K562 (cell line): Measurements from ENCODE around the gene PRM2. TPM values are rescaled to one million over a fixed set of nuclear protein-coding genes. Genes with fewer than 3 reads are reported as not detected.

Experiments
- ARNT ChIP-seq, 2 experiments: fragments of 450-650 bp; IDR thresholded peaks; 2 replicates each; pipeline ENCODE4 v1.6.1; 2016; ENCODE audit warnings: mild to moderate bottlenecking in 1 of 2
- BRD4 ChIP-seq: fragments of 200-600 bp; sonication (generic); IDR thresholded peaks from 2 replicates; pipeline ENCODE4 v1.6.1; 2017; ENCODE audit warnings: inconsistent platforms
- CREM ChIP-seq: IDR thresholded peaks from 2 replicates; pipeline ENCODE4 v1.6.1; 2014; ENCODE audit warnings: antibody characterized with exemption, low read depth
- HMGN3 ChIP-seq: IDR thresholded peaks from 2 replicates; pipeline ENCODE4 v1.6.1; 2011; ENCODE audit warnings: borderline replicate concordance, low read depth, mild to moderate bottlenecking, mixed read lengths, low read length; ENCODE audit not compliant: insufficient read length; ENCODE audit errors: extremely low read depth
- MTA3 ChIP-seq: fragments of 450-650 bp; formaldehyde crosslinking; IDR thresholded peaks from 2 replicates; pipeline ENCODE4 v1.6.1; 2017; ENCODE audit warnings: mild to moderate bottlenecking, borderline replicate concordance
- NCOA1 ChIP-seq: fragments of 450-650 bp; IDR thresholded peaks from 2 replicates; pipeline ENCODE4 v1.6.1; 2016; ENCODE audit warnings: low read depth
- NR3C1 ChIP-seq: sonication (generic); formaldehyde crosslinking; IDR thresholded peaks from 2 replicates; pipeline ENCODE4 v1.8.1; 2022; ENCODE audit warnings: missing genetic modification reagents
- OTX1 ChIP-seq: fragments of 450-650 bp; formaldehyde crosslinking; IDR thresholded peaks from 2 replicates; pipeline ENCODE4 v1.4.0; 2022; ENCODE audit warnings: mild to moderate bottlenecking
- PCBP2 ChIP-seq: fragments of 200-400 bp; formaldehyde crosslinking; IDR thresholded peaks from 2 replicates; pipeline ENCODE4 v1.6.1; 2018; ENCODE audit warnings: low read length, low read depth, mild to moderate bottlenecking, moderate library complexity; ENCODE audit not compliant: poor library complexity, severe bottlenecking
- PHF8 ChIP-seq: fragments of 200-600 bp; sonication (generic); IDR thresholded peaks from 2 replicates; pipeline ENCODE4 v1.6.1; 2012; ENCODE audit warnings: mixed run types, mild to moderate bottlenecking, inconsistent platforms, low read length, moderate library complexity, borderline replicate concordance
- PML ChIP-seq: IDR thresholded peaks from 2 replicates; pipeline ENCODE4 v1.6.1; 2012; ENCODE audit warnings: low read length, inconsistent platforms
- SMARCE1 ChIP-seq: fragments of 450-650 bp; IDR thresholded peaks from 2 replicates; pipeline ENCODE4 v1.7.1; 2016; ENCODE audit warnings: mild to moderate bottlenecking
- SREBF2 ChIP-seq: sonication (generic); formaldehyde crosslinking; IDR thresholded peaks from 2 replicates; pipeline ENCODE4 v1.4.0; 2020; ENCODE audit warnings: mild to moderate bottlenecking, missing genetic modification reagents
- TEAD4 ChIP-seq, 2 experiments: sonication (generic) in 1 of 2; formaldehyde crosslinking in 1 of 2; IDR thresholded peaks; 2 replicates each; pipeline versions ENCODE4 v1.6.1 to v1.8.0; 2012 to 2022; ENCODE audit warnings: borderline replicate concordance in 1 of 2, inconsistent platforms in 1 of 2, low read length in 1 of 2, mild to moderate bottlenecking in 1 of 2, missing genetic modification reagents in 1 of 2
- XRCC5 ChIP-seq: fragments of 200-400 bp; formaldehyde crosslinking; IDR thresholded peaks from 2 replicates; pipeline ENCODE4 v1.6.1; 2017; ENCODE audit warnings: low read depth, mild to moderate bottlenecking, low read length
- ZSCAN32 ChIP-seq: fragments of 450-650 bp; formaldehyde crosslinking; IDR thresholded peaks from 2 replicates; pipeline ENCODE4 v1.4.0; 2020; ENCODE audit warnings: mild to moderate bottlenecking, moderate library complexity
- polyA plus RNA-seq, 8 experiments: library from polyadenylated mRNA; depleted of rRNA in 4 of 8; stranded (reverse) in 5 of 8; unstranded in 3 of 8; fragments of >200 nt; fragmentation: Nextera tagmentation in 2 of 8; fragmentation: Illumina TruSeq in 1 of 8; extraction: Ambion mirVana in 2 of 8; extraction: Trizol in 1 of 8; gene quantifications; 2 replicates each; pipeline versions ENCODE4 v1.2.1 to v1.2.3, GENCODE V29; 2011 to 2014; ENCODE audit warnings: inconsistent platforms in 1 of 8, missing spikeins in 1 of 8
- total RNA-seq, 7 experiments: library from RNA; depleted of rRNA in 6 of 7; stranded (reverse); fragments of >200 nt in 6 of 7; fragmentation: Illumina TruSeq in 2 of 7; extraction: Trizol in 2 of 7; gene quantifications; 2 replicates each; pipeline versions ENCODE4 v1.2.1 to v1.2.3, GENCODE V29; 2011 to 2021; ENCODE audit warnings: low replicate concordance in 1 of 7
- TF ChIP-seq, protein P1 (sequence below): IDR thresholded peaks from 3 replicates; pipeline ENCODE4 v1.6.1; 2011; ENCODE audit warnings: borderline replicate concordance, mild to moderate bottlenecking, moderate library complexity; ENCODE audit not compliant: insufficient read length; ENCODE audit errors: extremely low read depth
- TF ChIP-seq, protein P2 (sequence below): fragments of 450-650 bp; formaldehyde crosslinking; IDR thresholded peaks from 2 replicates; pipeline ENCODE4 v1.4.0; 2022; ENCODE audit warnings: missing genetic modification characterization
- TF ChIP-seq, protein P3 (sequence below): fragments of 250-450 bp; sonication (Bioruptor Pico); IDR thresholded peaks from 2 replicates; pipeline ENCODE4 v1.9.0; 2021; ENCODE audit warnings: mild to moderate bottlenecking, inconsistent platforms
- TF ChIP-seq, protein P4 (sequence below): IDR thresholded peaks from 2 replicates; pipeline ENCODE4 v1.6.1; 2011; ENCODE audit not compliant: insufficient read length; ENCODE audit errors: extremely low read depth

Gene PRM2
- total and polyA plus RNA-seq, 9 of the 15 experiments (the other 6 are each of a cell fraction or from before 2014, with no cell fraction given), result not detected

DNA sequence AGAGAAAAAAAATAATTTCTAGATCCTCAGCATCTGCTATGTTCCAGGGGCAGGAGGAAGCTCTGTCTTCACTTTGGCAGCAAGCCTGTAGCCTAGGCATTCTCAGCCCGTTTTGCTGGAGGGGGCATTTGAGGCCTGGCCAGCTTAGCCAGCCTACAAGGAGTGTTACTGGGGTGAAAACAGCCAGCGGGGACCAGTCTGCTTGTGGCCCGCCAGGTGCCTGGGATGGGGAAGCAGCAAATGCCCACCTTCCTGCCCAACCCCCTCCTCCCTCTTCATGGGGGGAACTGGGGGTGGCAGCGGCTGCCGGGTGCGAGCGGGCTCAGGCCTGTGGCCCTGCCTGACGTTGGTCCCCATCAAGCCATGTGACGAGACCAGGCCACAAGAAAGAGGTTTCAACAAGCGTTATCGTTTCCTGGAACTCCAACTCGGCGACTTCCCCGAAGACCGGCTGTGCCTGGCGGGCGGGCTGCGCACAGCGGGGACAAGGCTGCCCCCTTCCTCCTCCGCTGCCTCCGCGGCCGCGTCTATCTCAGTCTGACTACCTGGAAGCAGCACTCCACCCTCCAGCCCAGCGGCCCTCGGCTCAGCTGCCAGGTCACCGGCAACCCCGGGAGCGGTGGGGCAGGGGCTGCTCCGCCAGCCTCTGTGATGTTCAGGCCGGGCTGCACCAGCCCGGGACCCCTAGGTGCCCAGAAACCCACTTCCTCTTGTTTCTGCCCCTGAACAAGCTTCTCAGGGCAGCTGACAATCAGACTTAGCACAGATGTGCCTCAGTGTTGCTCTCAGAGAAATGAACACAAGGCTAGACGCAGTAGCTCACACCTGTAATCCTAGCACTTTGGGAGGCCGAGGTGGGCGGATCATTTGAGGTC, 43.2 kb downstream of the PRM2 start (continued):
- peak; percentile 55; the same call in 1 of the 2 replicates for TF ChIP-seq SMARCE1
- TF ChIP-seq, protein P1, sequence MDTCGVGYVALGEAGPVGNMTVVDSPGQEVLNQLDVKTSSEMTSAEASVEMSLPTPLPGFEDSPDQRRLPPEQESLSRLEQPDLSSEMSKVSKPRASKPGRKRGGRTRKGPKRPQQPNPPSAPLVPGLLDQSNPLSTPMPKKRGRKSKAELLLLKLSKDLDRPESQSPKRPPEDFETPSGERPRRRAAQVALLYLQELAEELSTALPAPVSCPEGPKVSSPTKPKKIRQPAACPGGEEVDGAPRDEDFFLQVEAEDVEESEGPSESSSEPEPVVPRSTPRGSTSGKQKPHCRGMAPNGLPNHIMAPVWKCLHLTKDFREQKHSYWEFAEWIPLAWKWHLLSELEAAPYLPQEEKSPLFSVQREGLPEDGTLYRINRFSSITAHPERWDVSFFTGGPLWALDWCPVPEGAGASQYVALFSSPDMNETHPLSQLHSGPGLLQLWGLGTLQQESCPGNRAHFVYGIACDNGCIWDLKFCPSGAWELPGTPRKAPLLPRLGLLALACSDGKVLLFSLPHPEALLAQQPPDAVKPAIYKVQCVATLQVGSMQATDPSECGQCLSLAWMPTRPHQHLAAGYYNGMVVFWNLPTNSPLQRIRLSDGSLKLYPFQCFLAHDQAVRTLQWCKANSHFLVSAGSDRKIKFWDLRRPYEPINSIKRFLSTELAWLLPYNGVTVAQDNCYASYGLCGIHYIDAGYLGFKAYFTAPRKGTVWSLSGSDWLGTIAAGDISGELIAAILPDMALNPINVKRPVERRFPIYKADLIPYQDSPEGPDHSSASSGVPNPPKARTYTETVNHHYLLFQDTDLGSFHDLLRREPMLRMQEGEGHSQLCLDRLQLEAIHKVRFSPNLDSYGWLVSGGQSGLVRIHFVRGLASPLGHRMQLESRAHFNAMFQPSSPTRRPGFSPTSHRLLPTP, result no peak
- no peak for TF ChIP-seq SREBF2 (CRISPR knock-in tag)
- TF ChIP-seq, protein P2, sequence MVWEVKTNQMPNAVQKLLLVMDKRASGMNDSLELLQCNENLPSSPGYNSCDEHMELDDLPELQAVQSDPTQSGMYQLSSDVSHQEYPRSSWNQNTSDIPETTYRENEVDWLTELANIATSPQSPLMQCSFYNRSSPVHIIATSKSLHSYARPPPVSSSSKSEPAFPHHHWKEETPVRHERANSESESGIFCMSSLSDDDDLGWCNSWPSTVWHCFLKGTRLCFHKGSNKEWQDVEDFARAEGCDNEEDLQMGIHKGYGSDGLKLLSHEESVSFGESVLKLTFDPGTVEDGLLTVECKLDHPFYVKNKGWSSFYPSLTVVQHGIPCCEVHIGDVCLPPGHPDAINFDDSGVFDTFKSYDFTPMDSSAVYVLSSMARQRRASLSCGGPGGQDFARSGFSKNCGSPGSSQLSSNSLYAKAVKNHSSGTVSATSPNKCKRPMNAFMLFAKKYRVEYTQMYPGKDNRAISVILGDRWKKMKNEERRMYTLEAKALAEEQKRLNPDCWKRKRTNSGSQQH (CRISPR knock-in tag), result no peak
- TF ChIP-seq TEAD4 (IDR thresholded peaks at IDR 0.05; ENCODE audit: low read length), result peak; percentile 36; the same call in 1 of the 2 replicates
- TF ChIP-seq TEAD4 (CRISPR knock-in tag; IDR thresholded peaks at IDR 0.05; ENCODE audit: borderline replicate concordance), result no peak
- TF ChIP-seq CREM, result peak; percentile 66
- peak; percentile 58; the same call in 1 of the 2 replicates for TF ChIP-seq PHF8
- TF ChIP-seq XRCC5, result no peak
- no peak for TF ChIP-seq NR3C1
- no peak for TF ChIP-seq PML
- no peak for TF ChIP-seq PCBP2
- TF ChIP-seq ZSCAN32 (CRISPR knock-in tag), result no peak
- TF ChIP-seq, protein P3, sequence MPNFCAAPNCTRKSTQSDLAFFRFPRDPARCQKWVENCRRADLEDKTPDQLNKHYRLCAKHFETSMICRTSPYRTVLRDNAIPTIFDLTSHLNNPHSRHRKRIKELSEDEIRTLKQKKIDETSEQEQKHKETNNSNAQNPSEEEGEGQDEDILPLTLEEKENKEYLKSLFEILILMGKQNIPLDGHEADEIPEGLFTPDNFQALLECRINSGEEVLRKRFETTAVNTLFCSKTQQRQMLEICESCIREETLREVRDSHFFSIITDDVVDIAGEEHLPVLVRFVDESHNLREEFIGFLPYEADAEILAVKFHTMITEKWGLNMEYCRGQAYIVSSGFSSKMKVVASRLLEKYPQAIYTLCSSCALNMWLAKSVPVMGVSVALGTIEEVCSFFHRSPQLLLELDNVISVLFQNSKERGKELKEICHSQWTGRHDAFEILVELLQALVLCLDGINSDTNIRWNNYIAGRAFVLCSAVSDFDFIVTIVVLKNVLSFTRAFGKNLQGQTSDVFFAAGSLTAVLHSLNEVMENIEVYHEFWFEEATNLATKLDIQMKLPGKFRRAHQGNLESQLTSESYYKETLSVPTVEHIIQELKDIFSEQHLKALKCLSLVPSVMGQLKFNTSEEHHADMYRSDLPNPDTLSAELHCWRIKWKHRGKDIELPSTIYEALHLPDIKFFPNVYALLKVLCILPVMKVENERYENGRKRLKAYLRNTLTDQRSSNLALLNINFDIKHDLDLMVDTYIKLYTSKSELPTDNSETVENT, result no peak
- TF ChIP-seq, protein P4, sequence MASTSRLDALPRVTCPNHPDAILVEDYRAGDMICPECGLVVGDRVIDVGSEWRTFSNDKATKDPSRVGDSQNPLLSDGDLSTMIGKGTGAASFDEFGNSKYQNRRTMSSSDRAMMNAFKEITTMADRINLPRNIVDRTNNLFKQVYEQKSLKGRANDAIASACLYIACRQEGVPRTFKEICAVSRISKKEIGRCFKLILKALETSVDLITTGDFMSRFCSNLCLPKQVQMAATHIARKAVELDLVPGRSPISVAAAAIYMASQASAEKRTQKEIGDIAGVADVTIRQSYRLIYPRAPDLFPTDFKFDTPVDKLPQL, result no peak
- TF ChIP-seq ARNT (IDR thresholded peaks at IDR 0.05), result 0 out of 4 replicates have a peak, but pooled peaks of 1 of the 2 experiments have one; percentile 8
- peak; percentile 69; the same call in 1 of the 2 replicates for TF ChIP-seq NCOA1
- no peak for TF ChIP-seq OTX1 (CRISPR knock-in tag)
- peak; percentile 99 for TF ChIP-seq HMGN3
- TF ChIP-seq MTA3, result peak; percentile 92
- no peak for TF ChIP-seq BRD4
